ENCODE data around the gene GAL3ST2.

Gene GAL3ST2

DNA sequence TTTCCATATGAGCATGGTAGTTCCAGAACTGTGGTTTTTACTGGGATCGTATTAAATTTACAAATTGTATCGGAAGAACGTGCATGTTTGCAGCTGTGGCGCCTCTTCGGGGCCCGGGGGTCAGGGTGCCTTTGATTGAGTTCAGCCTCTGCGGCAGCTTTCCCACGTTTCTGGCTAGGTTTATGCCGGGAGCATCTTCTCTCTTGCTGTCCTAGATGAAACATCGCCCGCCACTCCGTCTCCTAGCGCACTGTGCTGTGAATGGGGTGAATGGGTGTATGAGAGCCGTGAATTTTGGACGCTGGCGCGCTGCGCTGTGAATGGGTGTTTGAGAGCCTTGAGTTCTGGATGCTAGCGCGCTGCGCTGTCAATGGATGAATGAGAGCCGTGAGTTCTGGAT lies 69.8 kb downstream of the GAL3ST2 start:
- DNase-seq (ENCODE audit: low spot score): no peak

- DNase-seq (ENCODE audit: low spot score): no peak
These were observed 72.4 kb downstream of the GAL3ST2 start for GRCh38 chr2:241848761-241849615.

DNA sequence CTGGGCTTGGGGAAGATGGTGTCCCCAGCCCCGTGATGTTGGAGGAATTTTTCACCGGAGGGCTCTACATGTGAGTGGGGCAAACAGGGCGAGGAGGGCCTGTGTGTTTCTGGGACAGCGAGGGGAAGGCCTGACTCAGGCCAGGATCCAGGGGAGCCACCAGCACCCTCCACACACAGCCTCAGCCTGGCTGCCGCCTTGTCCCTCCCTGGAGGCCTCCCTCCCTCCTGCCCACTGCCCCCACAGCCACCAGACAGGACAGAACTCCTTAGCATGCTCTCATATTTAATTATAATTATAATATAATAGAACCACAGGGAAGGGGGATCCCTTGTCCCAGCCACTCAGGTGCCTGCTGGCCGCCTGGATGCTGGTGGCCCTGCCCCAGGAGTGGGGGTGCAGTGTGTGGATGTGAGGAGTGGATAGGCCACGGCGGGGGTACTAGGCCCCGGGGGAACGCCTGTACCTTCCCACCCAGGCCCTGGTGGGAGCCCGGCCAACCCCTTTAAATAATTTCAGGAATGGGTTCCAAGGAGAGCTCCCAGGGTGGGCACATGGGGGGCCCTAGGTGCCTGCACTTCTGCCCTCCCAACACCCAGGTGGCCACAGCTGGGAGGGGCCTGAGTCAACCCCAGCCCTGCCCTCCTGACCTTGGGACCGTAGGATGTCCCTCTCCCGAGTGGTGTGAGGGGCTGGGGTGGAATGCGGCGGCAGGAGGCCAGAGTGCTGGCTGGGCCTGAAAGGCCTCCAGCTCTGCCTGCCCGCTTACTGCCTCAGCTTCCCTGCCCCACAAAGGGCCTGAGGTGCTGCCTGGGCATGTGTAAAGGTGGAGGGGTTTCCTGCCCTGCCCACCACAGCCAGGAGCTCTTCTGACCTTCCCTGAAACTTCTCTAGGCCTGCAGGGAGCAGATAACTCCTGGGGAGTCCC lies 73.3 kb downstream of the GAL3ST2 start:
- no peak for DNase-seq (ENCODE audit: low spot score)

- DNase-seq (ENCODE audit: low spot score): no peak
These were observed 74.1 kb downstream of the GAL3ST2 start for GRCh38 chr2:241850544-241851324.

DNA sequence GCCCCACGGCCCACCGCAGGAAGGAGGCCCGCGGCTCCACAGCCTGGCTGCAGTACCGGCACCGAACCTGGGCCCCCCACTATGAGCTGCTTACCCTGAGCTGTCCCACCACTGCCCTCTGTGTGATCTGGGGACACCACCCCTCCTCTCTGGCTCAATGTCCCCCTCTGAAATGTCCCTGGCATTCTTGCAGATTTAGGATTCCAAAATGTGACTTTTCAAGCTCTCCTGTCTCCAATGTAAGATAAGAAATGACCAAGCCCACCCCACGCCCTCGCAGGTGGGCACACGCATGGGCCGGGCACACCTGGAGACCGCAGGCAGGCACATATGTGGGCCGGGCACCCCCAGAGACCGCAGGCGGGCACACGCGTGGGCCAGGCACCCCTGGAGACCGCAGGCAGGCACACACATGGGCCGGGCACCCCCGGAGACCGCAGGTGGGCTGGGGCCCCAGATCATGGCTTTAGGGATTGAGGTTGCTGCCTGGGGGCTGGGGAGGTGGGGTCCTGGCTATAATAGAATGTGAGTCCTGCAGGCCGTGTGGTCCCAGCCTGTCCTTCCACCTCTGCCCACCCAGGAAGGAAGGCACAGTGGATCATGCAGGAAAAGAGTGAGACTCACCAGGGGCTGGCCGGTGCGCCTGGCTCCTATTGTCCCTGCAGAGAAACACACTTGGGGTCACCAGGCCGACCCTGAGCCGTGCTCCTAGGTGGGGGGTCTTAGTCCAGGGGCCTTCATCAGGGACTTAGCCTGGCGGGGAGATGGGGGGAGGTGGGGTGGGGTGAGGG lies 74.9 kb downstream of the GAL3ST2 start:
- DNase-seq (ENCODE audit: low spot score): no peak

GRCh38 chr2:241852116-241852980 lies 75.7 kb downstream of the GAL3ST2 start:
- no peak for DNase-seq (ENCODE audit: low spot score)

DNA sequence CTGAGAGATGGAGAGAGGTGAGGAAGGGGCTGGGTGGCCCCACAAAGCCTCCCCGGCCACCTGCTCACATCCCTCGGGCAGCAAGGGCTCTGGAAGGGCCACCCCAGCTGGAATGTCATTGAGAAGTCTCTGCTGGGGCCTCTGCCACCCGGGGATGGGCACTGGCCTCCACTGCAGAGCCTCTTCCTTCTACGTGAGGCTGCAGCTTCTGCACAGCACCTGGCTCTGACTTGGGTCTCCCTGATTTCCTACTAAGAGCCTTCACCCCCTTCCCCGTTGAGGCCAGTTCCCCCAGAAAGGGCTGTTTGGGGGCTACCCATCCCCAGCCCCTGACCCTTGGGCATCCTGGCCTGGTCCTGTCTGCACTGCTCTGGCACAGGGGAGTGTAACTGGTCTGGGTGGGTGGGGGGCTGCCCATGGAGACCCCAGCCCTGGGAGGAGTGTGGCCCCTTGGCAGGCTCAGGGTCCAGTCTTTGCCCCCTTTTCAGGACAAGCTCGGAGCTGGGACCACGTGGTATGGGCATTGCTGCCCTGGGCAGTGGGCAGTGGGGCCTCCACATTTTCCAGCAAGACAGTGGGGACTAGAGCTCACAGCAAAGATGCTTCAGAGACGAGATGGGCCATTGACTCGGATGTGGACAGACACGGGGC lies 76.5 kb downstream of the GAL3ST2 start:
- no peak for DNase-seq (ENCODE audit: low spot score)

Measured in CD4-positive, alpha-beta T cell treated with Interleukin-15 for 4 hours (primary cell).